T-helper 9 cell (primary cell): ENCODE results near the gene SELL.
"Not testable (repeated sequence)": the region's sequence is repeated elsewhere in the genome, so short reads cannot be mapped to it uniquely, and the experiment has no call there.

Source experiments
- DNase-seq: peaks from one replicate; pipeline ENCODE4 v3.0.0-alpha.2; 2020

Gene SELL

DNA sequence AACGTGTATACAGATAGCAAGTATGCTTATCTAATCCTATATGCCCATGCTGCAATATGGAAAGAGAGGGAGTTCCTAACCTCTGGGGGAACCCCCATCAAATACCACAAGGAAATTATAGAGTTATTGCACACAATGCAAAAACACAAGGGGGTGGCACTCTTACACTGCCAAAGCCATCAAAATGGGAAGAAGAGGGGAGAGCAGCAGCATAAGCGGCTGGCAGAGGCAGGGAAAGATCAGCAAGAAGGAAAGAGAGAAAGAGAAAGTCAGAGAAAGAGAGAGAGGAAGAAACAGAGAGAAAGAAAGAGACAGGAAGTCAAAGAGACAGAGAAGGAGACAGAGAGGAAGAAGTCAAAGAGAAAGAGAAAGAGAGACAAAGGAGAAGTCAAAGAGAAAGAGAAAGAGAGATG lies 44.2 kb downstream of the SELL start:
- DNase-seq = not testable (repeated sequence)

DNA sequence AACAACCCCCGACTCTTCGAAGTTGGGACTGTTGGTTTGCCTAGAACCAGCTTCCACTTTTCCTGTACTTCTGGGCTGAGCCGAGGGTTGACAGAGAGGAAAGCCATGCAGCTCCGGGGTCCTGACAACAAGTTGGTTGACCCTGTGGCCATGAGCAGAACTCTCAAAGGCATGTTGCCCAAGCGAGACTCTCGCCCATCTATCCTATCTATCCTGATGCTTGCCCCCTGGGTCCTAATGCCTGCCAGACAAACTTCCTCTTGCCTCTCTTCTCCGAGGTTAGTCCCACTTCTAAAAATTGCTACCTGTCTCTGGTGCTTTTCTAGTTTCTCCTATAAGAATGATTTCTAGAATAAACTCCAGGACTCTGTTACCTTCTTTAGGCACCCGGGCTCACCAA lies 48.7 kb downstream of the SELL start:
- DNase-seq = not testable (repeated sequence)

DNA sequence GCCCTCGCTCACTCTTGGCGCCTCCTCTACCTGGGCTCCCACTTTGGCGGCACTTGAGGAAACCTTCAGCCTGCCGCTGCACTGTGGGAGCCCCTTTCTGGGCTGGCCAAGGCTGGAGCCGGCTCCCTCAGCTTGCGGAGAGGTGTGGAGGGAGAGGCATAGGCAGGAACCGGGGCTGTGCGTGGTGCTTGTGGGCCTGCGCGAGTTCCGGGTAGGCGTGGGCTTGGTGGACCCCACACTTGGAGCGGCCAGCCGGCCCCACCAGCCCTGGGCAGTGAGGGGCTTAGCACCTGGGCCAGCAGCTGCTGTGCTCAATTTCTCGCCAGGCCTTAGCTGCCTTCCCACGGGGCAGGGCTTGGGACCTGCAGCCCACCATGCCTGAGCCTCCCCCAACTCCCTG lies 50.4 kb downstream of the SELL start:
- not testable (repeated sequence) for DNase-seq

DNA sequence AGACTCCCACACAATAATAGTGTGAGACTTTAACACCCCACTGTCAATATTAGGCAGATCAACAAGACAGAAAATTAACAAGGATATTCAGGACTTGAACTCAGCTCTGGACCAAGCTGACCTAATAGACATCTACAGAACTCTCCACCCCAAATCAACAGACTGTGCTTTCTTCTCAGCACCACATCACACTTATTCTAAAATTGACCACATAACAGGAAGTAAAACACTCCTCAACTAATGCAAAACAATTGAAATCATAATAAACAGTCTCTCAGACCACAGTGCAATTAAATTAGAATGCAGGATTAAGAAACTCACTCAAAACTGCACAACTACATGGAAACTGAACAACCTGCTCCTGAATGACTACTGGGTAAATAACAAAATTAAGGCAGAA lies 52.6 kb downstream of the SELL start:
- not testable (repeated sequence) for DNase-seq

DNA sequence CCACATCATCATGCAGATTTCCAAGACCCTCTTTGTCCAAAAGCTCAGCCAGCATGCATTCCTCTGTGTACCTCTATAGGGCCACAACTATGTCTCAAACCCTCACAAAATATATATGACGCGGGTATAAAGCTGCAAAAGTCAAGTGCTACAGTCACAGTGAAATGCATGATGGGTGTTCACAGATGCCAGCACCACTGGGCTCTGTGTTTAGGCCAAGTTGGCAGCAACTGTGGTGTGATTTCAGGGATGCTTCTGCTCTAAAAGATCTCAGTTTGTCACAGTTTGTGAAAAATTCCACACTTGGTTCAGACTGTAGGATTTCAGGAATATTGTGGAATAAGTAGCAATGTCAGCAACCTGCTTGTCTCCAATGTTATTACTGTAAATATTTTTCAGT lies 57.5 kb downstream of the SELL start:
- DNase-seq = no peak

DNA sequence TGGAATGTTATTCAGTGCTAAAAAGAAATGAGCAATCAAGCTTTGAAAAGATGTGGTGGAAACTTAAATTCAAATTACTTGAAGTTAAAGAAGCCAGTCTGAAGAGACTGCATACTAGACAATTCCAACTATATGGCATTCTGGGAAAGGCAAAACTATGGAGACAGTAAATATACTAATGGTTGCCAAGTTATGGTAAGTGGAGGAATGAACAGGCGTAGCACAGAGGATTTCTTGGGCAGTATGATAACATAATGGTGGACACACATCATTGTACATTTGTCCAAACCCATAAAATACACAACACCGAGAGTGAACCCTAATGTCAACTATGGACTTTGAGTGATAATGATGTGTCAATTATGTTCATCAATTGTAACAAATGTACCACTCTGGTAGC lies 60.4 kb downstream of the SELL start:
- no peak for DNase-seq

DNA sequence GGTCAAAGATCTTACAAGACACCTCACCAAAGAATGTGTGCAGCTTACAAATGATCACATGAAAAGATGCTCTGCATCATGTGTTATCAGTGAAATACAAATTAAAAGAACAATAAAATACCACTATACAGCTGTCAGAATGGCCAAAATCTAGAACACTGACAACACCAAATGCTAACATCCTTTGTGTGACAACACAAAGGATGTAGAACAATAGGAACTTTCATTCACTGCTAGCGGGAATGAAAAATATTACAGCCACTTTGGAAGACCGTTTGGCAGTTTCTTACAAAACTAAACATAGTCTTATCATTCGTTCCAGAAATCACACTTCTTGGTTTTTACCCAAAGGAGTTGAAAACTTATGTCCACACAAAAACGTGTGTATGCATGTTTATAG lies 60.9 kb downstream of the SELL start:
- DNase-seq = no peak

DNA sequence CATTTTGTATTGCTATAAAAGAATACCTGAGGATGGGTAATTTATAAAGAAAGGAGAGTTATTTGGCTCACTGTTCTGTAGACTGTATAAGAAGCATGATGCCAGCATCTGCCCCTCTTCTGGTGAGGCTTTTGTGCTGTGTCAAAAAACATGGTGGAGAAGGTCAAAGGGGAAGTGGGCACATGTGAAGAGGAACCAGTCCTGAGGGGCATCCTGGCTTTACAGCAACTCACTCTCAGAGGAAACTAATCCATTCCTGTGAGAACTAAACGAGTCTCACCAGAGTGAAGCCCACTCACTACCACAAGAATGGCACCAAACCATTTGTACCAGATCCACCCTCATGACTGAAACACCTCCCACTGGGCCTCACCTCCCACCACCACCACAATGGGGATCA lies 62.7 kb downstream of the SELL start:
- no peak for DNase-seq

DNA sequence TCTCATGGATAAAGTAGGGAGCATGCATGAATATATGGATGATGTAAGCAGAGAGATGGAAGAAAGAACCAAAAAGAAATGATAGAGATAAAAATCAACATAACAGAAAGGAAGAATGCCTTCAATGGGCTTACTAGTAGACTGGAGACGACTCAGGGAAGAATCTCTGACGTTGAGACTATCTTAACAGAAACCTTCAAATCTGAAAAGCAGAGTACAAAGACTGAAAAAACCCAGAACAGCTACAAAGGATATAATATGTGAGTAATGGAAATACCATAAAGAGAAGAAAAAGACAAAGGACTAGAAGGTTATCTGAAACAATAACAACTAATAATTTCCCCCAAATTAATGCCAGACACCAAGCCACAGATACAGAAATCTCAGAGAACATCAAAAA lies 63.2 kb downstream of the SELL start:
- DNase-seq = no peak

DNA sequence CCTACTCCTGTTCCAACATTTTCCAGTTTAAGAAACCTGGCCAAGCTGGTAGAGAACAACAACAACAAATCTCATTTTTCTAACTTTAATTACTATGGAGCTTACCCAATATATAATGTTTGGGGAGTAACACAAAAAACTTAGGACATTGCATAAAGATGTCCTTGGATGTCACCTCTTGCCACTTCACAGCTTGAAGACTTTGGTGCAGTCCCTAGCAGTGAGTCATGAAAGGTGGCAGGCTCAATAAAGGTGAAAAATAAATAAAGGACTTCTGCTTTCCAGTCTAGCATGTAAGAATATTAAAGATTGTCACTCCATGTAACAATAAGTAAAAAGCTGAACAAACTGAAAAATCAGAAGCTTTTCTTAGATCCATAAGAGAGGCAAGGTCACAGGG lies 63.9 kb downstream of the SELL start:
- no peak for DNase-seq

DNA sequence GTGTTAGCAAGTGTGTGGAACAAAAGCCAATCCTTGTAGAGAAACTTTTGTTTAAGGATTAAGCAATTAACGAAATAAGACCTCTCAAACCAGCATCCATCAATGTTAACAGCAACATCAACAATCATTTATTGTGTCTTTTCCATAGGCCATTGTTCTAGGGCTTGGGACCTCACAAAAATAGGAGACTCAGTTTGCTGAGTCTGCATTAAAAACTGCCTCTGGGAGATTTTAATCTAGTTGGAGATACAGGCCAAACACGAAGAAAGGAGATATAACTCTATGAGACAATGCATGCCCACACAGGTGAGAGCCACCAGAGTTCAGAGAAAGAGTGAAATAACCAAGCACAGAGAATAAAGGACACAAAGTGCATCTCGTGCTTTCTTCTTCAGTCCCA lies 67.1 kb downstream of the SELL start:
- DNase-seq = no peak
